Brain microvascular endothelial cell (primary cell): ENCODE results near the gene MYZAP.
A peak's percentile ranks its signal among the peaks of the same experiment; 100 is the strongest.

Source experiments
- DNase-seq: peaks from one replicate; pipeline ENCODE4 v3.0.0-alpha.2; 2020
- H3K27ac ChIP-seq: fragments of 250-450 bp; sonication (Bioruptor Pico); 2 replicates; pipeline ENCODE4 v1.5.1; 2020; ENCODE audit warnings: mild to moderate bottlenecking, moderate library complexity
- H3K27me3 ChIP-seq: fragments of 250-450 bp; sonication (Bioruptor Pico); replicated peaks from 2 replicates; pipeline ENCODE4 v1.5.1; 2020; ENCODE audit warnings: mild to moderate bottlenecking
- H3K36me3 ChIP-seq: fragments of 250-450 bp; sonication (Bioruptor Pico); replicated peaks from 2 replicates; pipeline ENCODE4 v1.5.1; 2020; ENCODE audit warnings: mild to moderate bottlenecking
- H3K4me3 ChIP-seq: 2 replicates; pipeline ENCODE4 v1.5.1; 2011; ENCODE audit warnings: low read depth, mild to moderate bottlenecking, control low read depth, low read length, moderate library complexity
- in situ Hi-C: cut with HindIII; loops from 2 replicates; pipeline ENCODE4 v1.10.0; 2017; ENCODE audit warnings: low sequenced_read_pairs, low pct_ligation_motif_present
- TF ChIP-seq, protein P1 (sequence below): IDR thresholded peaks from 2 replicates; pipeline ENCODE4 v1.5.1; 2011; ENCODE audit warnings: low read depth, mild to moderate bottlenecking, moderate library complexity, low read length, control low read depth, inconsistent platforms; ENCODE audit errors: missing control alignments

MYZAP gene

GRCh38 chr15:57570994-57571393, 20.7 kb upstream of the MYZAP start:
- H3K4me3 ChIP-seq: no peak overlapping the region
- peak; percentile 56 for DNase-seq
- in situ Hi-C loops: no loop called here
- H3K27ac ChIP-seq: no peak overlapping the region
- no peaks in the 10 kb centered on the region for H3K36me3 ChIP-seq
- no peaks in the 10 kb centered on the region for H3K27me3 ChIP-seq
- TF ChIP-seq, protein P1, sequence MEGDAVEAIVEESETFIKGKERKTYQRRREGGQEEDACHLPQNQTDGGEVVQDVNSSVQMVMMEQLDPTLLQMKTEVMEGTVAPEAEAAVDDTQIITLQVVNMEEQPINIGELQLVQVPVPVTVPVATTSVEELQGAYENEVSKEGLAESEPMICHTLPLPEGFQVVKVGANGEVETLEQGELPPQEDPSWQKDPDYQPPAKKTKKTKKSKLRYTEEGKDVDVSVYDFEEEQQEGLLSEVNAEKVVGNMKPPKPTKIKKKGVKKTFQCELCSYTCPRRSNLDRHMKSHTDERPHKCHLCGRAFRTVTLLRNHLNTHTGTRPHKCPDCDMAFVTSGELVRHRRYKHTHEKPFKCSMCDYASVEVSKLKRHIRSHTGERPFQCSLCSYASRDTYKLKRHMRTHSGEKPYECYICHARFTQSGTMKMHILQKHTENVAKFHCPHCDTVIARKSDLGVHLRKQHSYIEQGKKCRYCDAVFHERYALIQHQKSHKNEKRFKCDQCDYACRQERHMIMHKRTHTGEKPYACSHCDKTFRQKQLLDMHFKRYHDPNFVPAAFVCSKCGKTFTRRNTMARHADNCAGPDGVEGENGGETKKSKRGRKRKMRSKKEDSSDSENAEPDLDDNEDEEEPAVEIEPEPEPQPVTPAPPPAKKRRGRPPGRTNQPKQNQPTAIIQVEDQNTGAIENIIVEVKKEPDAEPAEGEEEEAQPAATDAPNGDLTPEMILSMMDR: no peak

DNA sequence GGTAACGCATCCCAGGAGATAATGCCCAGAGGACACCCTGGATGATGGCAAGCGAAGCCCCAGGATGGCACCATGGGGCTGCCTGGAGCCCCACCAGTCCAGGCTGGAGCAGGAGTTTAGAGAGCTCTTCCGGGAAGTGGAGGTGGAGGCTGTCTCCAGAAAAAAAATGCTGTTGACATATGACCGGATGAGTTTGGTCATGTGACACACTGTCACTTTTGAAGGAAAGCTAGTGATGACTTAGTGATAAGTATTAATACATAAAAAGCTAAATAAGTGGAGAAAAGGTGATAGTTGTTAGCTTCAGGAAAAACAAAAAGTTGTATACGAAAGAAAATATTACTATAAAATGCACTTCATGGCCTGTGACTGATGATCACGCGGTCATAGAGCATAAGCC, 20.0 kb upstream of the MYZAP start:
- H3K36me3 ChIP-seq: no peaks in the 10 kb centered on the region
- H3K4me3 ChIP-seq: no peak overlapping the region
- H3K27me3 ChIP-seq: no peaks in the 10 kb centered on the region
- TF ChIP-seq, protein P1: no peak
- DNase-seq: no peak
- in situ Hi-C loops: no loop called here
- no peak overlapping the region for H3K27ac ChIP-seq

DNA sequence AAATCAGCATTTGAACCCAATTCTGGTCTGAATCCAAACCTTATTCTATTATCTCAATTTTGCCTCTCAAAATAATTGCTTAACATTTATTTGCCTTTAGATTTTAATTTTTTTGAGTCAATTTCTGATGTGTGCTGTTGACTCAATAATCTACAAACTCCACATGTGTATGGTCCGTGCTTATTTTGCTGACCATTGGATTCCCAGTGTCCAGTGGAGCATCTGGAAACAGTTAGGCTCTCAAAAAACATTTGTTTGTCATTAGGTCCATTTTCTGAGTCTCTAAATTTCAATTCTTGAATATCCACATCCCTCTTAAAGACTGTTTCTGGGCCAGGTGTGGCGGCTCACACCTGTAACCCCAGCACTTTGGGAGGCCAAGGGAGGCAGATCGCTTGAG, 19.2 kb upstream of the MYZAP start:
- Histone ChIP-seq H3K27me3 (no peaks in the 10 kb centered on the region), H3K36me3 (no peaks in the 10 kb centered on the region), H3K27ac (no peak overlapping the region), H3K4me3 (no peak overlapping the region)
- in situ Hi-C loops: no loop called here
- no peak for DNase-seq
- TF ChIP-seq, protein P1: no peak

GRCh38 chr15:57573151-57573550, 18.6 kb upstream of the MYZAP start:
- Histone ChIP-seq H3K36me3 (no peaks in the 10 kb centered on the region), H3K4me3 (no peak overlapping the region), H3K27ac (no peak overlapping the region), H3K27me3 (no peaks in the 10 kb centered on the region)
- TF ChIP-seq, protein P1: no peak
- no peak for DNase-seq
- in situ Hi-C loops: no loop called here

GRCh38 chr15:57575363-57575762, 16.3 kb upstream of the MYZAP start:
- Histone ChIP-seq H3K4me3 (no peak overlapping the region), H3K27ac (no peak overlapping the region), H3K27me3 (no peaks in the 10 kb centered on the region), H3K36me3 (no peaks in the 10 kb centered on the region)
- in situ Hi-C loops: no loop called here
- no peak for DNase-seq
- TF ChIP-seq, protein P1: no peak

- in situ Hi-C loops: no loop called here
- TF ChIP-seq, protein P1: no peak
- Histone ChIP-seq H3K27ac (no peak overlapping the region), H3K4me3 (no peak overlapping the region), H3K27me3 (no peaks in the 10 kb centered on the region), H3K36me3 (no peaks in the 10 kb centered on the region)
- no peak for DNase-seq
These were observed 13.3 kb upstream of the MYZAP start for GRCh38 chr15:57578288-57578900.
